GM19328 (cell line): ENCODE measurements around the gene PARD3B.

ENCODE experiments used
- ATAC-seq: cut with Tn5 transposase; IDR thresholded peaks from one replicate; pipeline ENCODE4 v1.9.1; 2021; ENCODE audit warnings: mild to moderate bottlenecking, moderate library complexity; ENCODE audit not compliant: unreplicated experiment

PARD3B gene

GRCh38 chr2:205089958-205090357 lies 544.7 kb downstream of the PARD3B start:
- ATAC-seq, result no peak

- ATAC-seq, result no peak
These were observed 546.1 kb downstream of the PARD3B start for GRCh38 chr2:205091411-205091810.

GRCh38 chr2:205094031-205094430 lies 548.8 kb downstream of the PARD3B start:
- no peak for ATAC-seq

GRCh38 chr2:205103699-205104098 lies 558.4 kb downstream of the PARD3B start:
- ATAC-seq, result no peak

GRCh38 chr2:205107810-205108209 lies 562.5 kb downstream of the PARD3B start:
- no peak for ATAC-seq

- no peak for ATAC-seq
These were observed 570.2 kb downstream of the PARD3B start for GRCh38 chr2:205115511-205115910.

- ATAC-seq, result no peak
These were observed 571.9 kb downstream of the PARD3B start for GRCh38 chr2:205117125-205117524.

- no peak for ATAC-seq
These were observed 573.9 kb downstream of the PARD3B start for GRCh38 chr2:205119136-205119535.

GRCh38 chr2:205128726-205129125 lies 583.5 kb downstream of the PARD3B start:
- no peak for ATAC-seq

GRCh38 chr2:205129531-205129930 lies 584.3 kb downstream of the PARD3B start:
- no peak for ATAC-seq

- no peak for ATAC-seq
These were observed 585.0 kb downstream of the PARD3B start for GRCh38 chr2:205130111-205130829.

- no peak for ATAC-seq
These were observed 588.3 kb downstream of the PARD3B start for GRCh38 chr2:205133544-205133943.

GRCh38 chr2:205138735-205139134 lies 593.5 kb downstream of the PARD3B start:
- ATAC-seq, result no peak

- ATAC-seq, result no peak
These were observed 594.7 kb downstream of the PARD3B start for GRCh38 chr2:205139822-205140463.

- ATAC-seq, result no peak
These were observed 596.1 kb downstream of the PARD3B start for GRCh38 chr2:205141381-205141780.

GRCh38 chr2:205145888-205146287 lies 600.6 kb downstream of the PARD3B start:
- ATAC-seq, result no peak

GRCh38 chr2:205148755-205149154 lies 603.5 kb downstream of the PARD3B start:
- no peak for ATAC-seq

- ATAC-seq, result no peak
These were observed 611.2 kb downstream of the PARD3B start for GRCh38 chr2:205156457-205156856.

GRCh38 chr2:205158404-205158803 lies 613.1 kb downstream of the PARD3B start:
- no peak for ATAC-seq

GRCh38 chr2:205161156-205161839 lies 616.0 kb downstream of the PARD3B start:
- ATAC-seq, result no peak

GRCh38 chr2:205166745-205167144 lies 621.5 kb downstream of the PARD3B start:
- no peak for ATAC-seq

- no peak for ATAC-seq
These were observed 623.7 kb downstream of the PARD3B start for GRCh38 chr2:205169012-205169411.
